Hepatic stellate cell (primary cell): ENCODE results near the gene CAPN14.
A peak's percentile ranks its signal among the peaks of the same experiment; 100 is the strongest.

Experiments
- DNase-seq: peaks from one replicate; pipeline ENCODE4 v3.0.0; 2011; ENCODE audit warnings: low spot score

The CAPN14 gene

DNA sequence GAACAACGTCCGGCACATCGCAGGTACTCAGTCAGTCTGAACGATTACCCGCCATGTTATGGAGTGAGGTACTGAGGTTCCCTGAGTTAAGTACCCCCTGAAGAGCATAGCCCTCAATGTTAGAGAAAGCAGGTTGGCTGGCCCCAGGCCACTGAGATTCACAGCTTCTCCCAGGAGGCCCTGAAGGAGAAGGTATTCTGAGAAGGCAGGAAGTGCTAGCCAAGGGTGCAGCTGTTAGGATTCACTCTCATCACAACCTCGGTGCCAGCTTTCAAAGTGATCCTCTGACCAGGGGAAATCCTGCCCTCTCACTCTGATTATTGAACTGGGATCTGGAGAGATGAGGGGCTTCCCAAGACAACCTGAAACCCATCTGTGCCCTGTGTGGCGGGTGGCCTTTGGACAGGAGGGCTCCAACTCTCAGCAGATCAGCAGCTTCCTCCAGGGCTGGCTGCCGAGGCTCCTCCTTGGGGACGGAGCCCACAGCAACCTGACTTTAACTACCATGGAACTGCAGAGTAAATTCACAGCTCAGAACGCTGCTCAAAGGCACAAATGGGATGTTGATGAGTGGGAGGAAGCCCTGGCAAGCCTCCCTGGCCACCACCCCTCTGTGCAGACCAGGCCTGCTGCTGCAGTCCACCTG lies 24.4 kb upstream of the CAPN14 start:
- no peak for DNase-seq

GRCh38 chr2:31240381-31241365 lies 23.4 kb upstream of the CAPN14 start:
- no peak for DNase-seq

- DNase-seq, result peak; percentile 88
Measured at GRCh38 chr2:31239593-31240177, 22.4 kb upstream of the CAPN14 start.

DNA sequence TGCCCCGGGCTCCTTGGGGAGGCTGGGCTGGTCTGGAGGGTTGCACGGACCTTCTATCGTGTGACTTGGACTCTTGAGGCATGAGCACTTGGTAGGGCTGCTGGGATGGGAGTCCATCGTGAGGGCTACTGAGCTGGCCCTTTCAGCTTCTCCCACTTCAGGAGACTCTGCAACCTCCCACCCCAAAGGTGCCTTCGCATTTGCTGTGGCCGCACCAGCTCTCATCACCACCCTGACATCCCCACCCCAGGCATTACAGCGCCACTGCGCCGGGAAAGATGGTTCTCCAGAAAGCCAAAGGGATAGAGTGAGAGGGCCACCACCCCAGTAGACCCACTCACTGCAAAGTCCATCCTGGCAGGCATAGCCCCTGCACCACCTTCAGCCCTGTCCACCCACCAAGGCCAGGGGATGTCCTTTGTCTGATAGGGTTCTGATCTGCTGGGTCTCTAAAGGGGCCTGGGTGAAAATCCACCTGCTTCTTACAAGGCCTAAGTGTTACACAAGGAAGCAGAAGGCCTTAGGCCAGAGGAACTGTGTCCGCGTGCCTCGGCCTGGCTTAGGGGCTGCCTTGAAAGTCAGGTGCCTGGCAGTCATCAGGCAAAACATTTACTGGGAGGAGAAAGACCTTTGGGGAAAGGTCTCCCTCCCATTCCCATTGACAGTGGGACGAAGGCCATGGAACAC lies 21.7 kb upstream of the CAPN14 start:
- DNase-seq, result no peak

DNA sequence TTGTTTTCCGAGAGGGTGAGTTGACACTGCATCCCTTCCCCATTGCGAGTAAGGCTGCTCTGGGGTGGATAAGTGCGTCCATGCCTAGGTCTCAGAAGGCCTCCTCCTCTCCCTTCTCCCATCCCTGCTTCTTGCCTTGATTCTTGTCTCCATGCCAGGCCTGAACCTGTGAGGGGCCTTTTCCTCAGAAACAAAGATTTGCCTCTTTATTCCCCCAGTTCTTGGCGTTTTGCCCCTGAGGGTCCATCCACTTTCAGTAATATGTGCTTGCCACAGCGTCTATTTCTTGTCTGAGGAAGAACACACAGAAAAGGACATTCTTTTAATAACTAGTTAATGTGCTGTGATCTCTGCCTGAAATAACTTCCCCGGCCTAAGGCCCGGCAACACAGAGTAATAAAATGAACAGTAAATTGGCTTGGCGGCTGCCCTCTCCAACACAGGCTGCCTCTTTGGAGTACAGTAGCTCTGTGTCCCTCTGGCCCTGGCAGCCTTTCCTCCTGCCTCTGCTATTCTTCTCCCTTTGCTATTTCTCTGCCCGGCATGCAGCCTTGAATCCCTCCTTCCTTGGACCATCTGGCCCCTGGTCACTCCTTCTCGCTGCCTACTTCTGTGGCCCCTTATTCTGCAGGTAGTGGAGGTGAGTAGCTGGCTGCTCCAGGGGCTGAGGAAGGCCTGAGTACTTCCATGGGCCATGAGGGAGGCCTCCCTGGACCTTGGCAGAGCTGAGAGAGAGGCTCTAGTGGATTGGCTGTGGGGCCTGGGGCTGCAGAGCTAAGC lies 21.0 kb upstream of the CAPN14 start:
- DNase-seq, result no peak

DNA sequence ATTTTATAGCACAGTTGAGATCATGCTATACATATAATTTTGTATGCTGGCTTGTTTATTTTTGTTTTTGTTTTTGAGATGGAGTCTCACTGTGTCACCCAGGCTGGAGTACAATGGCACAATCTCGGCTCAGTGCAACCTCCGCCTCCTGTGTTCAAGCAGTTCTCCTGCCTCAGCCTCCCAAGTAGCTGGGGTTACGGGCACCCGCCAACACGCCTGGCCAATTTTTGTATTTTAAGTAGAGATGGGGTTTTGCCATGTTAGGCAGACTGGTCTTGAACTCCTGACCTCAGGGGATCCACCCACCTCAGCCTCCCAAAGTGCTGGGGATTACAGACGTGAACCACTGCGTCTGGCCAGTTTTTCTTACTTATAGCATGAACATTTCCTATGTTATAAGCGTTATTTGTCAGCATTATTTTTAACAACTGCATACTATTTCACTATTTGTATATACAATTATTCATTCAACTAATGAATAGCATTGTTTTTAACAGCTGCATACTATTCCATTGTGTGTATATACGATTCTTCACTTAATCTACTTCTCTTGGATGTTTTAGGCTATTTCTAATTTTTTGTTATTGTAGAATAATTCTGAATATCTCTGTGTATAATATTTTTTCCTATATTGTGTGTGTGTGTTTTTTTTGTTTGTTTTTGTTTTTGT lies 20.2 kb upstream of the CAPN14 start:
- DNase-seq, result no peak

- DNase-seq, result no peak
Measured at GRCh38 chr2:31236433-31237205, 19.3 kb upstream of the CAPN14 start.

DNA sequence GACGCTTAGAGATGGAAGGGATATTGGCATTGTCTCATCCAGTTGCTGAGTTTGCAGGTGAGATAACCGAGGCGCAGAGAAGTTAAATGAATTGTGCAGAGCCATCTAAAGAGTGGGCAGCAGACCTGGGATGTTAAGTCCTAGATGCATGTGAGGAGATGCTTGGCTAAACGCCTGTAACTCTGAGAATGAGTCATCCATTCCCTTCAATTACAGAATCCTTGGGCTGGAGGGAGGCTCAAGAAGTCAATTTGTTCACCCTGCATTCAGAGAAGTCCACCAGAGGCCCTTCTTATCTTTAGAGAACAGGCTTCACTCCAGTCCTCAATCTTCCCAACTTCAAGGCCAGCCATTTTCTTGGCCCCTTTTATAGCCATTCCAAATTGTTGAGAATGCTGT lies 18.2 kb upstream of the CAPN14 start:
- DNase-seq, result peak; percentile 82

- no peak for DNase-seq
Measured at GRCh38 chr2:31234683-31235503, 17.6 kb upstream of the CAPN14 start.

DNA sequence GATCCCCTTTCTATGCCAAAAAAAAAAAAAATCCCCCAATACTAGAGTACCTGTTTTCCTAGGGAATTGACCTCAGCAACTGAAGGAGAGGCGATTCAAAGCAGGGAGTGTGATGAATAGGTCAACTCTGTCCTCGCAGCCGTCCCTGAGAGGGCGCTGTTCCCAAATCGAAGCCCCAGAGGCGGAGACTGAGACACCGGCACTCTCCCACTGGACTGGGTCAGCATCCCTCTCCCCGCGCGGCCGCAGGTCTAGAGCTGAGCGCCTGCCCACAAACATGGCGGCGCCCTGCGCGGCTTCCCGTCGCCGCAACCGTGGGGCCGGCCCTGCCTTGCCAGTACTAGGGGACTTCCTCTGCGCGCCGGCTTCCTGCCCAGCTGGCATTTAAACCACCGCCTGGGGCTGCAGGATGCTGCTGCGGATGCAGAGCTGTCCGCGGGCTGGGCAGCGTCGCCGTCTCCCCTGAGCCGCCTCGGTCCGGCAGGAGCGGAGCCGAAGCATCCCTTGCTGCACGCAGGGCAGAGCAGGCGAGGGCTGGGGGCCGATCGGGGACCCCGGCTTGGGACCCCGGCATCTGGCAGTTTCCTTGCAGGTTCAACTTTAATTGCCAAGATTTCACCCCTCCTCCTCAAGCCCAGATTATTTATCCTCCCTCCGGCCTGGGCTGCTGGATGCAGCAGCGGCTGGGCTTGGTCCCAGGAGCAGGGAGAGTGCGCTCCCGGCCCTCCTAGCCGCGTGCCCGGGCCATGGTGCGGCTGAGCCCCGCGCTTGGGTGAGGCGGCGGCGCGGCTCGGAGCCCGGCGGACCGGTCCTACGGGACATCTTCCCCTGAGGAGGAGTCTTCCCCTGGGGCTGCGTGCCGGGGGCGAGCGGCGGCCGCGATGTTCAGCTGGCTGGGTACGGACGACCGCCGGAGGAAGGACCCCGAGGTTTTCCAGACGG lies 16.7 kb upstream of the CAPN14 start, which contains the start of gene EHD3:
TSS of gene EHD3 (plus strand) at position 412 of the 942 bp plus-strand sequence. CDS start at position 882, 470 bp downstream.
- DNase-seq, result peak; percentile 90

DNA sequence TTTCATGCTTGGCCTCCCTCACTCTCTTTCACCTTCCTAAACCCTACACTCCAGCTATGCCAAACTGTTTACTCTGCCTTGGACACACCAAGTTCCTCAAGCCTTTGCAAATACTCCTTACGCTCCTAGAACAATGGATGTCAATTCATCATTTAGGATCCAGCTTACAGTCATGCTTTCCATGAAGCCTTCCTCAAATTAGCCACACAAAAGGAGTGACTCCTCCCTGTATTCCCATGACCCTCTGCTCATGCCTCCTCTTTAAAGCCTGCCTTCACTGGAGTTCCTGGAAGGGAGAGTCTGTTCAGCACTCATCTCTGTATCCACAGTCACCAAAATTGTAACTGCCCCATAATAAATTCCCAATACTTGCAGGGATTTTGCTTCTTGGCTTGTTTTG lies 15.9 kb upstream of the CAPN14 start:
- no peak for DNase-seq

GRCh38 chr2:31232586-31232985 lies 15.3 kb upstream of the CAPN14 start:
- no peak for DNase-seq

GRCh38 chr2:31231571-31232302 lies 14.4 kb upstream of the CAPN14 start:
- no peak for DNase-seq

- DNase-seq, result no peak
Measured at GRCh38 chr2:31230751-31231150, 13.4 kb upstream of the CAPN14 start.

- no peak for DNase-seq
Measured at GRCh38 chr2:31228717-31229116, 11.4 kb upstream of the CAPN14 start.

DNA sequence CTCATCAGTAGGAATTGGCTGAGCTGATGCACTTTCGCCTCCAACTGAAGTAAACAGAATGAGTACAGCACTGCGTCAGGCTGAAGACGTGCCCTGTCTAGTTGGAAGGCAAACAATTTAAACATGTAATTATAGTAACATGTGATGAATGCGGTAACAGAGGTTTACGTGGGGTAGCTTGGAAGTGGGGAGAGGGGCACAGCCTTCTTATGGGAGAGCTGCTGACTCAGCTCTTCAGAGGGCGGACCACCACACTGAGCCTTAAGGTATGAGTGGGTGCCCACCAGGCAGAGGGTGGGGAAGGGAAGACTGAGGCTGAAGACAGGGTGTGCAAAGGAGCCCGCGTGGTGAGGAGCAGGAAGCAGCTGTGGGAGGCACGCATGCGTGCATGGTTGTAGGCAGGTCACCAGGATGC lies 10.4 kb upstream of the CAPN14 start:
- DNase-seq, result no peak

DNA sequence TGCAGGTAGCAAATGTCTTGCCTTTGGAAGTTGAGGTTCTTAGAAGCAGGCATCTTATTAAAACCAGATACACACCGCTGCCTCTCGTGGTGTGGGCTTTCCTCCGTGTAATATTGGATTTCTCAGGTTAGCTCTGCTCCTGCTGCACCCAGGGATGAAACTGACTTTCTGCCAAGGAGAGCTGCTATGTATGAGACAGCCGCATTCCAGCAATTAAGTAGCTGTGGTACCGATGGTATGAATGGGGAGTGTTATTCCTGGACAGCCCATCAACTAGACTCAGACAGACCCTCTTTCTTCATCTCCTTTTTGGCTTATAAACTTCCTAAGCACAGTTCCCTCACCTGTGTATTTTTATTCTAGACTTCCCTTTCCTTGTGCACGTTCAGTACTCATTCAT lies 9.8 kb upstream of the CAPN14 start:
- DNase-seq, result no peak
